Cardiac muscle cell (in vitro differentiated cells and primary cell): ENCODE data around the gene EYA4. TPM values are rescaled to one million over a fixed set of nuclear protein-coding genes. Genes with fewer than 3 reads are reported as not detected.
"Not testable (repeated sequence)": the region's sequence is repeated elsewhere in the genome, so short reads cannot be mapped to it uniquely, and the experiment has no call there.

ENCODE experiments used
- DNase-seq, 2 donors: peaks; one replicate each; pipeline versions ENCODE4 v3.0.0 to v3.0.0-alpha.2; 2010 to 2017; ENCODE audit warnings: low read depth in 1 of 2, low spot score in 1 of 2
- H3K27ac ChIP-seq: fragments of 200-600 bp; sonication (generic); 2 replicates; pipeline ENCODE4 v1.5.1; 2016
- H3K27me3 ChIP-seq: fragments of 200-600 bp; sonication (generic); 2 replicates; pipeline ENCODE4 v1.6.0; 2016; ENCODE audit warnings: control low read depth
- H3K36me3 ChIP-seq: fragments of 200-600 bp; sonication (generic); 2 replicates; pipeline ENCODE4 v1.5.1; 2016; ENCODE audit warnings: control low read depth
- H3K4me1 ChIP-seq: fragments of 200-600 bp; sonication (generic); 2 replicates; pipeline ENCODE4 v1.8.1; 2017; ENCODE audit warnings: low read depth, mild to moderate bottlenecking, mixed run types
- H3K4me3 ChIP-seq: fragments of 200-600 bp; sonication (generic); 2 replicates; pipeline ENCODE4 v1.5.1; 2016; ENCODE audit warnings: mild to moderate bottlenecking
- H3K9me3 ChIP-seq: fragments of 200-600 bp; sonication (generic); 2 replicates; pipeline ENCODE4 v1.5.1; 2017; ENCODE audit warnings: low read depth, mild to moderate bottlenecking, control low read depth
- CTCF ChIP-seq: IDR thresholded peaks from 2 replicates; pipeline ENCODE4 v1.5.1; 2012; ENCODE audit warnings: low read depth, mild to moderate bottlenecking, low read length
- polyA plus RNA-seq: library from polyadenylated mRNA; unstranded; fragments of >200 nt; fragmentation: Nextera tagmentation; extraction: Ambion mirVana; gene quantifications from 2 replicates; pipeline ENCODE4 v1.2.1, GENCODE V29; 2016
- total RNA-seq: library from RNA; depleted of rRNA; stranded (reverse); fragments of >200 nt; gene quantifications from 2 replicates; pipeline ENCODE4 v1.2.3, GENCODE V29; 2016

Gene EYA4
- total and polyA plus RNA-seq, 2 experiments from 2014 or later: 0.03 to 0.11 TPM

DNA sequence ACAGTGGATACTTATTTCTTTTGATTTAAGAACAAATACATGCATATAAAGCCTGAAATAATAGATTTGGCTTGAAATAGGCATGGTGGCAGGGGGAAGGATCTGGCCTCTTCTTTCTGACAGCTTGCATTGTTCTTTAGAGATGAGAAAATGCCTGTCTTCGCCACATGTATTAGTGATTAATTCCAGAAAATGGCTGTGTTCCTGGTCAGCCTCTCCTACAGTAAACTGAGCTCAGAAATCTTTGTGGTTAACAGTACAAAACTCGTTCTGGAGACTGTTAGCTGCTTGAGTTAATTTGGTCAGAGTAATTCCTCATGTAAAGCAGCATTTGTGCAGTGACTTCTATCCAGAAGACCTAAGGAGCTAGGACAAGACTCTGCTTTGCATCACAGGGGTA is 151.5 kb downstream of the EYA4 start:
- DNase-seq: no peak

GRCh38 chr6:133393891-133394290 is 152.7 kb downstream of the EYA4 start:
- no peaks in the 10 kb centered on the region for H3K9me3 ChIP-seq
- DNase-seq: no peak
- H3K27ac ChIP-seq: no peak overlapping the region
- no peak overlapping the region for H3K4me3 ChIP-seq
- no peaks in the 10 kb centered on the region for H3K4me1 ChIP-seq
- TF ChIP-seq CTCF: no peak
- no peaks in the 10 kb centered on the region for H3K36me3 ChIP-seq
- no peaks in the 10 kb centered on the region for H3K27me3 ChIP-seq

More for the DNA sequence above, 151.5 kb downstream of the EYA4 start:
- no peaks in the 10 kb centered on the region for H3K27me3 ChIP-seq
- H3K27ac ChIP-seq: no peak overlapping the region
- no peaks in the 10 kb centered on the region for H3K9me3 ChIP-seq
- no peaks in the 10 kb centered on the region for H3K36me3 ChIP-seq
- no peaks in the 10 kb centered on the region for H3K4me1 ChIP-seq
- no peak overlapping the region for H3K4me3 ChIP-seq
- TF ChIP-seq CTCF: no peak

DNA sequence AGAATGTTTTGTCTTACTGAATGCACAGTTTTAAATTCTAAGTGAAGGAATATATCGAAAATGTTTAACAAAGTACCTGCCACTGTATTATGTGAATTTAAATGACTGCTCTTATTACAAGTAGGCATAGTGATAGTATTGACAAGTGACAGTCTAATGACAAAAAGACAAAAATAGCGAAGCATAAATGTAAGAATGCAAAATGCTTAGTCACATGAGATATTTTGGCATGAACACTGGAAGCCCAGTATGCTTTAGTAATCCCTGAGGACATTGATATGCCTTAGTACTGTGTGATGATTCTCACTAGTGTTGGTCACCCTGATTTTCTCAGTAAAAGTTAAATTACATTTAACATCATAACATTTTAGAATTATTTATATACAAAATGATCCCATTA is 153.5 kb downstream of the EYA4 start:
- no peak for DNase-seq
- no peak overlapping the region for H3K4me3 ChIP-seq
- TF ChIP-seq CTCF: no peak
- H3K36me3 ChIP-seq: no peaks in the 10 kb centered on the region
- H3K27ac ChIP-seq: no peak overlapping the region
- H3K4me1 ChIP-seq: no peaks in the 10 kb centered on the region
- no peaks in the 10 kb centered on the region for H3K9me3 ChIP-seq
- no peaks in the 10 kb centered on the region for H3K27me3 ChIP-seq

DNA sequence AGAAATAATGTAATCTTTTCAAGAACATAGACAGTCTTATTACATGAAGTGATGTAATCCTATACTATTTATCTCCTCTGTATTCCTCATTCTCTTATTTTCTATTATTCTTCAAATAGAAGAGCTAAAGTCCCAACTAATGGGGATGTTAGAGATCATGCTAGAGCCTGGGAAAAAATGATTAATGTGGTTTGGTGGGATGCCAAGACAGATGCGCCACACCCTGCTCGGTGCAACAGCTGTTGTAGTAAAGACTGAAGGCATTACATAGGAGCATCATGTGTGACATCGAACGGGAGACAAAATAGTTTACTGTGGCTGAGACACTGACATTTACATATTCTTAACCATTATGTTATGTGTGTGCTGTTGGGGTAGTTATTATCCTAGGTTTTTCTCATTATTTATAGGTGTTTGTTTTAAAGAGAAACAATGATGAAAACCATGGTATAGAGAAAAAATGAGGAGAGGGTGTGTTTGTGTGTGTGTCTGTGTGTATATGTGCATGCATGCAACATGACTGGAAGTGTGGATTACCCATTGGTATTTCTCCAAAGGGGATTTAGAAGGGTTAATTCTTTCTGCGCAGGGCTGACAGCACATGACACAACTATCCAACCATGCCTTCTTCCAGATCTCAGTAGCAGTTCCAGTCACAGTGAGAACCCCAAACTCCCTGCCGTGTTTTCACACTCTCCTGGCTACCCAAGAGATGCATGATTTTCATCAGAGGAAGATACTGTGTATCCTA is 155.3 kb downstream of the EYA4 start:
- no peak for TF ChIP-seq CTCF
- H3K27ac ChIP-seq: no peak overlapping the region
- H3K36me3 ChIP-seq: no peaks in the 10 kb centered on the region
- no peak overlapping the region for H3K4me3 ChIP-seq
- H3K4me1 ChIP-seq: no peaks in the 10 kb centered on the region
- no peaks in the 10 kb centered on the region for H3K9me3 ChIP-seq
- peak in 1 of 2 donors; percentile 37 for DNase-seq
- H3K27me3 ChIP-seq: no peaks in the 10 kb centered on the region

- H3K4me1 ChIP-seq: no peaks in the 10 kb centered on the region
Measured at GRCh38 chr6:133396984-133397348, 155.8 kb downstream of the EYA4 start.

GRCh38 chr6:133397601-133398000 is 156.4 kb downstream of the EYA4 start:
- not testable (repeated sequence) for H3K4me1 ChIP-seq, H3K9me3 ChIP-seq, H3K27ac ChIP-seq, H3K27me3 ChIP-seq, DNase-seq, H3K36me3 ChIP-seq, H3K4me3 ChIP-seq

More at GRCh38 chr6:133396984-133397348, 155.8 kb downstream of the EYA4 start:
- H3K27me3 ChIP-seq: no peaks in the 10 kb centered on the region
- no peak overlapping the region for H3K27ac ChIP-seq
- no peak for DNase-seq
- TF ChIP-seq CTCF: no peak
- H3K36me3 ChIP-seq: no peaks in the 10 kb centered on the region
- H3K9me3 ChIP-seq: no peaks in the 10 kb centered on the region
- H3K4me3 ChIP-seq: no peak overlapping the region
